ENCODE results near the gene RASAL2.
A peak's percentile ranks its signal among the peaks of the same experiment; 100 is the strongest.
"Not testable (repeated sequence)": the region's sequence is repeated elsewhere in the genome, so short reads cannot be mapped to it uniquely, and the experiment has no call there.

The RASAL2 gene

DNA sequence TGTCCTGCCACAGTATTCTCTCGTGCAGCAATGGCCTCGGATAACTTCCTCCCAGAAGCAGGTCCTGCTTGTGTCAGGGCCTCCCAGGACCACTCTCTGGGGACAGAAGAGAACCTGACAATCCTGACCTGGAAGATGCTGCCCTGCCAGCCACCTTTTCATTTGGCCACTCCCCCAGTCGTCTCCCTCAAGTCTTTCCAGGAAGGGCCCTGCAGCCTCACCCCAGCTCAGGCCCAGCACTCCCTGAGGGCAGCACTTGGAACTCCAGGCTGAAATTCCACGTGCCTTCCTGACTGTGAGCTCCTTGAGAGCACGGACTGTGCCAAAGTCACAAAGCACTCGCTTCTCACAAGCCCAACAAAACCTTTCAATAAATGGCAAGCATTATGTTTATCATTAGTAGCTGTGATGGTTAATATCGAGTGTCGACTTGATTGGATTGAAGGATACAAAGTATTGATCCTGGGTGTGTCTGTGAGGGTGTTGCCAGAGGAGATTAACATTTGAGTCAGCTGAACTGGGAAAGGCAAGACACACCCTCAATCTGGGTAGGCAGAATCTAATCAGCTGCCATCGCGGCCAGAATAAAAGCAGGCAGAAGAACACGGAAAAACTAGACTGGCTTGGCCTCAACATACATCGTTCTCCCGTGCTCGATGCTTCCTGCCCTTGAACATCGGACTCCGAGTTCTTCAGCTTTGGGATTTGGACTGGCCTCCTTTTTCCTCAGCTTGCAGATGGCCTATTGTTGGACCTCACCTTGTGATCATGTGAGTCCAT is 405.2 kb downstream of the RASAL2 start:
- DNase-seq, result no peak

DNA sequence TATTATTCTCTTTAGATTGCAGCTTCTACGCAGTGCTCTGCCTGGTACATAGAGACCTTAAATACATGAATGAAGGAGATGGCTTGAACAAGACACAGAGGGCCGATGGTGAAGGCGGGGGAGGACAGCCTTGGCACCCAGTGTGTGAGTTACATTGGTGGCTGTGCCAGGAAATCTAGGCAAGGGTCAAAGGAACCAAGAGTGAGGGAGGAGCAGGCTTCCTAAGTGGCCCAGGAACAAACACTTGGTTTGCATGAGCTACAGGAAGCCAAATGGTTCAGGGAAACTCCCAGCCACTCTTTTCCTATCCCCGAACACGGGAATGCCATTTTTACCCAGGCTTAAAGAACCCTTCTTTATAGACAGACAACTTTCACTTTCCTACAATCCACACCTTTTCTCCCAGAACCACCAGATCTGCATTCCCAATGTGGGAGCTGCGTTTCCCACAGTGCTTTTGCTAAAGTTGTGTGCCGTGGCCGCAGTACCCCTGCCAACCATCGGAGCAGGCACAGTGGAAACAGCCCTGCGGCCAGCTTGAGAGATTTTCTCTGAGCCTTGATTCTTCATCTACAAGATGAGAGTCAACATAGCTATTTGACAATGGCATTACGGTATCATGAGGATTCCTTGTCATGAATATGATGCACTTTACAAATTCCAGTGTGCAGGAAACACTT is 406.3 kb downstream of the RASAL2 start:
- DNase-seq, result no peak

DNA sequence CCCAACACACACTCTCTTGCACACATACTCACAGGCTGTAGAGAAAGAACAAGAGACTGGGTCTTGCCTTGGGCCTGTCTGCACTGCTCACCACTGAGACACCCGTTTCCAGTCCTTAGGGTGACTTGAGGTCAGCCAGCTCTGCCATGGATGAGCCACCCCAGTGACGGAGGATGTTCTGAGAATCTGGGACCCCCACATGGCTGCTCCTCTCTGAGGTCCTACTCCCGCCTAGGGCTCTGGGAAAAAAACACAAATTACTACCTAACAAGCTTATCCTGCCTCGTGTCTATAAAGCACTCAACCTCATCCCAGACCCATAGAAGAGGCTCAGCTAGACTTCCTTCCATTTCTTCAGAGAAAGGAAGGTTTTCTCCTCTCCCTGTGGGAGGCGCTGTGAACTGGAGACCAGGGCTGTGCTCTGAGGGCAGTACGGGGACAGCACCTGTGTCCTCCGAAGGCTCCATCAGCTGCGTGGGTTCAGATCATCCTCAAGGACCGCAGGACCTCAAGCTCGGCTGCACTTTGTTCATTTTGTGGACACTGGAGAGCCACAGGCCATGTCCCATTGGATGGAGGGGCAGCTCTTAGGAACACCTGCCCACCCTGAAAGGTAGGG is 407.1 kb downstream of the RASAL2 start:
- DNase-seq, result no peak

DNA sequence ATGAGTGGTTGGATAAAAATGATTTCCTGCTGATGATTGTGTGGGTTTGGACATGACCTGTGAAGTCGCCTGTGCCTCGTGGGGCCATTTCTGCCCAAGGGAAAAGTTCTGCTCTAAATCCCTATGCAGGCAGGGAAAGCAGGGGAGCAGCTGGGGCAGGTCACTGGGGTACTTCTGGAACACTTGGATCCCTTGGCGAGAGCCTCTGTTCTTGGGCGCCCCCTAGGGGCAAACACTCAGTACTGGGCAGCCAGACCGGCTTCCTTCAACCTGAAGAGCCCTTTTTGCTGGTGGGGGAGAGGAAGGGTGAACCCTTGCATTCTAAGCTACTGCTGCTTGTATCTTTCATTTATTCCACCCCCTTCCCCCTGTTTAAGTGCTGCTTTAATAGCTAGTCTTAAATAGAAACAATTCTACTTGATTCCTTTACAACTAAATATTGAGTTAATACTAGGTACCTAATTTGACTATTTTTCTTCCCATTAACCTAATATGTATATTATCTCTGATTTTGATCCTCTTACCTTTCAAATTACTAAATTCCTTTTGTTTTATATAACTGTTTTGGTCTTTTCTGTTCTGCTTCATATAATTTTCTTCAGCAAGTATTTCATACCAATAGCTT is 407.9 kb downstream of the RASAL2 start:
- peak; percentile 76 for DNase-seq

DNA sequence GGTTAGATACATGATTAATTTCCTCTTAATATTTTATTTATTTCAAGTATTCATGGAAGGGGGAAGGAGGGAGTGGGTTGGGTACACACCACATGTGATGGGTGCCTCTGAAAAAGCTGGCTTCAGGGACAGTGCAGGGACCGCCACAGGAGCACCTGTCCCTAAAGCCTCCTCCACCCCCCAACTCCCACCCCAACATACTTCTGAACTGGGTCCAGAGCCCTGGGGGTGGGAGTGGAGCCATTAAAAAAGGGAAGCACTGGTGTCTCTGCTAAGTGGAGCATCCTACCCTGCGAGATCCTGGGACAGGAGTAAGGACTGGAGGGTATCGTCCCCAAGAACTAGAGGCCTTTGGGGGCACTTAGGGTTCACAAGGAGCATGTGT is 408.4 kb downstream of the RASAL2 start:
- no peak for DNase-seq

DNA sequence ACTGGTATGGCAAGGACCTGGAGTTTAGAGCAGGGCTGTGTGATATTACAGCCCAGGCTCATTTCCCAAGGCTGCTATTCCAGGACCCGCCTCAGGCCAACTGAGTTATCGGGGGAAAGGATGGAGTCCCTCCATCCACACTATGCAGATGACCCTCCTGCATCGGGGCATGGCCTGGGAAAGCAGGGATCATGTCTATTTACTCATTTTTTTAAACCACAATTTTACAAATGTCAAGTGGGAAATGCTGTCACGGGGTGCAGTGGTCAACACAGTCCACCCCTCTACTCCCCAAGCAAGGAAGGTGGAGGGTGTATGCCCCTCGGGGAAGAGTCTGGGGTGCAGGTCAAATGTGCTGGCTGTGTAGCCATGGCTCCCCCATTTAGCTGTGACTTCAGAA is 409.0 kb downstream of the RASAL2 start:
- no peak for DNase-seq

DNA sequence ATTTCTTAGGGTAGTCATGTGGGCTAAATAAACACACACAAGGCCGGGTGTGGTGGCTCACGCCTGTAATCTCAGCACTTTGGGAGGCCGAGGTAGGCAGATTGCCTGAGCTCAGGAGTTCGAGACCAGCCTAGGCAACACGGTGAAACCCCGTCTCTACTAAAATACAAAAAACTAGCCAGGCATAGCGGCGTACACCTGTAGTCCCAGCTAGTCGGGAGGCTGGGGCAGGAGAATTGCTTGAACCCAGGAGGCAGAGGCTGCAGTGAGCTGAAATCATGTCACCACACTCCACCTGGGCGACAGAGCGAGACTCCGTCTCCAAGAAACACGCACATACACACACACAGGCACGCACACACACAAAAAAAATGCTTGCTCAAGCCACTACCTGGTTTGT is 409.4 kb downstream of the RASAL2 start:
- DNase-seq, result not testable (repeated sequence)

DNA sequence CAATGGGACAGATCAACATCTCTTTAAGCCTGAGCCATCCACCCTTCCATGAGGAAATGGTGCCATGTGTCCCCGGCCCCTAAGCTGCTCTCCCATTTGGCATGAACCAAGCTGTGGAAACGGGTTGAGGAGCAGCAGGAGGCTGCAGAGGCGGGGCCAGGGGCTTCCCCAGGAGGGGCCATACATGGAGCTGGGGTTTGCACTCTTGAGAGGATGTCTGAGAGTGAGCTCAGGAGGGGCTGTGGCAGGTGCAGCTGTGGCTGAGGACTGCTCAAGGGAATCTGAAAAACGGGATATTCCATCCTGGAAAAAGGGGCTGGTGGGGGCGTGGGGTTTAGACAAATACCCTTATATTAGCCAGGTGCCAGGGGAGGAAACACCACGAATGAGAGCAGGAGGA is 409.9 kb downstream of the RASAL2 start:
- DNase-seq, result no peak

DNA sequence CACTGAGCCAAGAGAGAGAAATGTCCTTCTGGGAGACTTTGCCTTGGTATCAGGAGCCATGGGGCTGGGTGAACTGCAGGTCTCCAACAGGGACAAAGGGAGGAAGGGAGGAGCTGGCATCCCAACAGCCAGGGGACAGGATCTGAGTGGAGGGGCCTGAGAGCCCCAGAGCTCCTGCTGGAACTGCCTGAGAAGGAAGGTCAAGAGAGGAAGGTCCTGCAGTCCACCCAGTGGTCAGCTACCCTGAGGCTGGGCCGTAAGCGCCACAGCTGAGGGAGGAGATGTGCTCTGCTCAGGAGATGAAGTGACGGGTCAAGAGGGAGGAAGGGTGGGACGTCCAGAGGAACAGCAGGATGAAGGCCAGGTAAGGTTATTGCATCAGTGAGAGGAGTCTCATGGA is 410.4 kb downstream of the RASAL2 start:
- DNase-seq, result no peak

DNA sequence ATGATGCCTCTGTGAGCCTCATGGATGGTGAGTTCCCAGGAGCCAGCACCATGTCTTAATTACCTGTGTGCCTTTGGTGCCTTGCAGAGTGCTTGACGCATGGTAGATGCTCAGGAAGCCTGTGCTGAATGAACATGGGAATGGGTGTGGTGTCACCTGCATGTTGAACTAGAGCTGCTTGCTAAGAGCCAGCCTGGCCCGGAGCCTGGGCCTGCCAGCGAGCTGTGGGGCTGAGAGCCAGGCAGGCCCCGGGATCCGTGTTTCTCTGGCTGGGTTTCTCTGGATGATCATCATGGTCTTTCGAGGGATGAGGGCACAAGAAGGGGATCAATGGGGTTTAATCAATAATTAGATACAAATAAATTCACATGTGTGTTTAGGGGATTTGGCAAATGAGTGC is 412.3 kb downstream of the RASAL2 start:
- no peak for DNase-seq

DNA sequence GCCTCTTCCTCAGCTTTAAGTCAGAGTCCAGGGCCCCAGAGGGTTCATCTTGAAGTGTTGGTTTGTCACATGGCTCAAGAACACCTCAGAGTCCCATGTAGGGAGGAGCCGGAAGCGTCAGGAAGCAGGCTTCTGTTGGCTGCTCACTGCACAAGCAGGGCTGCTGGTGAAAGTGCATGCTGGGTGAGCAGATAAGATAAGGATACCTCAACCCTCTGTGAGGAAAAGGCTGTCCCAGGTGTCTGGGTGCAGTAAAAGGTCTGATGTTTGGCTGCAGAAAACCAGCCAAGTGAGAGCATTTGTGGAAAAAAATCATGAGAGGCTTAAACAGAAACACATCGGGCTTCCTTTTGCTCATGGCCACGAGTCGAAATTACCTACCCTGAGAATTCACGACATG is 412.8 kb downstream of the RASAL2 start:
- DNase-seq, result no peak

DNA sequence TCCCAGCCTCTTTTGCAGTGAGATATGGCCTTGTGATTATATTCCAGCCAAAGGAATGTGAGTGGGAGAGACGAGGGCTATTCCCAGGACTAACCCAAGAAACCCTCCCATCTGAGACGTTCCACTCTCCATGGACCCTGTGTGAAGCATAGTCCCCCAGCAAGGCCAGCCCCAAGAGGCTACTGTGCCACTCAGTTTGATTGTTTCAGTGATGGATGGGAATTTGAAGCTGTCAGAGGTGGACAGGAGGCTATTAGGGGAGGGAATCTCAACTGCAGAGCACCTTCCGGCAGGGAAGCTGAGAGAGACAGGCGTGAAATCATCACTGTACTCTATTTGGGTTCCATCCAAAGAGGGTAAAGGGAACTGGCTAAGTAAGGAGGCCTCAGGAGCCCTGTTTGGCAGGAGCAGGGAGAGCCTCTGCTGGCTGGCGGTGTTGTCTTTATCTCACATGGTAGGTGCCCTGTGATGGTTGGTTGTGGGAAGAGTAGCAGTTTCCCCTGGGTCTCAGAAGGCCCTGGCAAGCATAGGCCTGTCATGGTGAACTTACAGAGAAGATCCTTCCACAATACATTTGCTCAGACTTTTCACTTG is 415.6 kb downstream of the RASAL2 start:
- DNase-seq, result no peak

DNA sequence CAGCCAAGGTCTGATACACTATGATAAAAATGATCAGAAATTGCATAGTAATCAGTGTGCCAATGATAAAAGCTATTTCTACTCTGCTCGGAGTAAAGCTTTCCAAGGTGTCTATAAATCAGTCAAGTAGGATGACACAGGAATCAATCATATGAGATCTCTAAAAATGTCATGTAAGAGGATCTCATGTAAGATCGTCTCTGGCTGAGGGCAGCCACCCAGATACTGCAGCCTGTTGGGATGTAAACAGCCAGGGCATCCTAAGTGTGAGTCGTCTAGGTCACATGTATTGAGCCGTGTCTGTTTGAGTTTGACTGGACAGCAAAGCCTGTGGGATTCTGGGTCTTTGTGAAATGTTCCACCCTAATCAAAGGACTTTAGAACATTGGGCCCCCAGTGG is 416.3 kb downstream of the RASAL2 start:
- no peak for DNase-seq

DNA sequence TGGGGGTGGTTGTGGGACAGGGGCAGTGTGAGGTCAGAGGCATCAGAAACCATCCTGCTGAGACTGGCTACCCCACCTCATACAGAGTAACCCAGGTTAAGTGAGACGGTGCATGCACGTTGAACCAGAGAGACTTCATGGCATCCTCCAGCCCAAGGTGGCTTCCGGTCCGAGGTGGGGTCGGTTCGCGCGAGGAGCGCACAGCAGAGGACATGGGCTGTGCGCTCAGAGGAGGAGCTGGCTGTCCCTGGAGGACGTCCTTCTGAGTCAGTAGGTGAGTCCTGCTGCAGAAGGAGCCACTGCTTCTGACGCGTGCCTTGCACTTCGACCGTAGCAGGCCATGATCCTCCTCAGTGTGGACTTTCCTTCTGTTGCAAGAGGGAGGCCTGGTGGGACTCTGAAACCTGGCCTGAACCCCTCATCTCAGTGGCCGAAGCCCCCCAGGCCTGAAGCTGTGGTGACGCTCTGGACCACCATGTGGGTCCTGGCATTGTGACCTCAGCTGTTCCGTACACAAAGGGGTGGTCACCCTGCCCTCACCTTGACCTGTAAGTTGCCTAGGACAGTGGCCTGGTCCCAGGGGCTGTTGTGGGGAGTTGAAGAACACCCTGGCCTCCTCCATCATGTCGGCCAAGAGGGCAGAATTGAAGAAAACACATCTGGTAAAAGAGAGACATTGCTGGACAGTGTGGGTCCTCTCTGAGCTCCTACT is 418.8 kb downstream of the RASAL2 start, which contains the start of gene TEX35:
TSS of gene TEX35 (plus strand) at position 544 of the 712 bp plus-strand sequence. CDS start at position 624, 80 bp downstream.
- DNase-seq, result no peak

DNA sequence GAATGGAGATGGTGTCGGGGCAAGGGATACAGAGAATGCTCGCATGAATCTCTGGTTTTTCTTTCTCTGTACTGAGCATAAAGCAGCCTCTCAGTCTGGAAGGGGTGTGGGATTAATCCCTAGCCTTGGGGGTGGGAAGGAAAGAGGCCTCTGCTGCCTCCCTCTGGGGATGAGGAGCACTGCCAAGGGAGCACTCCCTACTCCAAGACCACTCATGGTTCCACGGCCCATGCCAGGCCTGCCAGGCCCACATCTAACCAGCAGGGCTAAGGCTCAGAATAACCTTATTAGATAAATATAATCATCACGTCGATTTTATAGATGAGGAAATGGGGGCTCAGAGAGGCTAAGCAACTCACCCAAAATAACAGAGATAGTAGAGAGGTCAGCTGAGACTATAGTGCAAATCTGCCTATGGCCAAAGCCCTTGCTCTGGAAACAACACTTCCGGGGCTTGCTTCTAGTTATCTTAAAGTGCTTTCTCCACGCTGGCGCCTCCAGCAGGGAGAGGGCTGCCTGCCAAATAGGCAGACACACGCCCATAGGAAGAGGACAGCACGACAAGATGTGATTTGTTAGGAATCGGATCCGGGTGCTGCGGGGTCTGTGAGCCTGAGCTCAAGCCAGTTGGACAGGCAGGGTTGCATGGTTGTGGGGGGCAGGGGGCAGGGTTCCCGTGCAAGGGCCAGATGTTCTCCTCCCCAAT is 419.5 kb downstream of the RASAL2 start:
- DNase-seq, result no peak

DNA sequence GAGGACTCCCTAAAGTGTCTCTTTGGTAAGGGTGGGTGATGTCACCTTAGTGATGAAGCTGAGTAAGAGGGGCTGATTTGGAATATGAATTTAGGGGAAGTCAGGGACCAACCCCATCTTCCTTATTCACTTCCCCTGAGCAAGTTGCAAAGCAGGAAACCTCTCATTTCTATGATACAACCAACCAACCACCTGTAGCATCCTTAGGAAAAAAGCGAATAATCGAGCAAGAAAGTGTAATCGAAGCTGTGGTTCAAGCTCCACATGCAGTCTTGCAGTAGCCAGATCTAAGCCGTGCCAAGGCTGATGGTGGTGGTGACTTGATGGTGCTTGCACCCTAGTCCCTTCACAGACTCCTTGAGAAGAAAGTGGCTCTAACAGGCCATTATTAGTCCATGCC is 422.2 kb downstream of the RASAL2 start:
- no peak for DNase-seq

DNA sequence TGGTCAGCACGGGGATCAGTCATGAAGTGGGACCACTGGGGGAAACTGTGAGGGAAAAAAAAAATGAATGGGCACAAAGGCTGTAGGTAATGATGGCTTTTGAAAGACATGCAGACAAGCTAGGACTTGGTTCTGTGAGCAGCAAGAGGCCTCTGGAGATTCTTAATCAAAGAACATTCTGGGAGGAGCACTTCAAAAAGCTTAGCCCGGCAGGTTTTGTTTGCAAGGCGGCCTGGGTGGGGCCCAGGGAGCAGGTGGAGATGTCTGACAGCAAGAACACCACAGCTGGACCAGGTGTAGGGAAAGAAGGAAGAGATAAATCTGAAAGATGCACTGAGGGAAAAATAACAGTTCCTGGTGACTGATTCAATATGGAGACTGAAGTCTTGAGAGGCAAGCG is 425.0 kb downstream of the RASAL2 start:
- DNase-seq, result no peak

DNA sequence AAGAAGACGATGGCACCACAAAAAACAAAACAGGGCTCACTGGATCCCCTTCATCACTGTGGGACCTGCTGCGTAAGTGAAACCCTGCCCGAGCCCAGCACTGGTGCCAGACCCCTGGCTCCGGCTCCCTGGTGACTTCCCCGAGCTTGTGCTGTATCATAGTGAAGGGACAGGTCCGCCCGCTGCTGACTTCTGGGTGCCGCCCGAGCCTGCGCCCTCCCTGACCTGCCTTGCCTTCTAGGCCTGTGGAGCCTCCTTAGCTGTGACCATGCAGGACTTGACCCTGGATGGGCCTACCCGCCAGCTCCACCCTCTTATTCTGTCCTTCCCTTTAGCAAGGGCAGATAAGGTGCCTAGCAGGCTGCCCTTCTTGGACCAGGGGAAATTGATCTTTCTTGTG is 426.9 kb downstream of the RASAL2 start:
- no peak for DNase-seq

DNA sequence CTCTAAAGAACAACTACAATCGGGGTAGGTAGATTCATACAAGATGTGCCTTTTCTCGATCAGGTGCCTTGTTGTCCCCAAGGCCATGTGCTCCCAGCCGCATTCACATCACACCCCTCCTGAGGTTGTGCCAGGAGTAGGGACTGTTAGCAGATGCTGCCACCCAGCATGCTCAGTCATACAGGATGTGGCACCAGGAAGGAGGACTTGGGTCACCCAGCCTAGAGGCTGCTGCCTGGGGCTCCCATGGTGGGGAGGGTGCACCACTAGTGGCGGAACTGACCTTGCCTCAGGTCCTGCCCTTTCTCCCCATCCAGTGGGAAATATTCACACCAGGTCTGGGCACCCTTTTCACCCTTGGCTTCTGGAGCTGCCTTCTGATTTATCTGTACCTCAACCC is 427.3 kb downstream of the RASAL2 start:
- no peak for DNase-seq

DNA sequence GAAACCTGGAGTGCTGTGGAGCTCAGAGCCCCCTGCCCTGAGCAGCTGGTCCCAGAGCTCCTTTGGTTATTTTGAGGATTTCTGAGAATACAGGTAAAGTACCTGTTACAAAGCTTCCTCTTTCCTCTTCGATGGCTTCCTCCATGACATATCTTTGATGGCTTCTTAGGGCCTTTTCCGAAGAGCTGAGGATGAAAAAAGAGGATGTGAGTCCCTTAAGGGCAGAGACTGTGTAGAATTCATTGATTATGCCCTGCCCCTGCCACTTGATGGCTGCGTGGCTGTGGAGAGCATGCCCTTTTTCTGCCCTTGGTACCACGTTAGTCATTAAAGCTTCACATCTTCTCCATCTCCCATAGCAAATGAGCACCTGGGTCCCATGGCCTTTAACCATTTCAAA is 433.2 kb downstream of the RASAL2 start:
- DNase-seq, result no peak

DNA sequence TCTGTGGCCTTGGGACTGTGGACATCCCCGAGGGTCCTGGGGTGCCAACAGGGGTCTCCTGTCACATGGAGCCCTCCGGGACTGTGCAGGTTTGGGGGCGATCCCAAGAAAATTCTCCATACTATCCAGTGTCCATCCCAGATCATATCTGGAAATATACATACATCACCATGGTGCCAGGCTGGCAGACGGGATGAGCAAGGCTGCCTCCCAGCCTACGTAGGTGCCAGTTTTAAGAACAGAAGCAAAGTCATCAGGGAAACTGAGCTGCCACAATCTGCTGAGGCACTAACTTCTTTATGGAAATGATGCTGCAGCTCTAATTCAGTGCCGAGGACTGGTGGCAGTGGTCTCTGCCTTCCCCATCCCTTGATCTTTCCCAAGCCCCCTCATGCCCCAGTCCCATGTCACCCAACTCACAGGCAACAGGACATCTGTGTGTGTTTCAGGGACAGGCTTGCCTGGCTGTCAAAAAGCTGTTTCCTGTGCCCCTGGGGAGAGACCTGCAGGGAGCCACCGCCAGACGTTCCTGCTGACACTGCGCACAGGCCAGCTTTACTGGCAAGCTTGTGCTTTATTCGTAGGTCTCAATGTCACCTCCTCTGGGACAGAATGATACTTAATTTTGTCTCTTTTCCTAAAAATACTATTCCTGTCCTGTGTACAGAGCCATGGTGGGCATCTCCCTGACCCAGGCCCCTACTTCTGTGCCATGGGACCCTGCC is 434.5 kb downstream of the RASAL2 start:
- no peak for DNase-seq

Measured in NCI-H526 treated with DMSO at 0.1 percent for 48 hours (cell line).